PC-3 (cell line): ENCODE measurements around the gene TIAM1. TPM values are rescaled to one million over a fixed set of nuclear protein-coding genes. Genes with fewer than 3 reads are reported as not detected.

Experiments
- ATAC-seq: fragments of 200-7000 bp; cut with Tn5 transposase; 2 replicates; pipeline ENCODE4 v1.9.1; 2020; ENCODE audit warnings: mild to moderate bottlenecking, moderate library complexity
- BruUV-seq: library from RNA; stranded (reverse); fragments of 400-500 nt; replicated peaks from 2 replicates; lab custom pipeline; 2021; lab: Mats Ljungman, UMichigan
- CTCF ChIA-PET: fragments of 300-600 bp; sonication (Branson Sonifier 250); formaldehyde crosslinking; loops from one replicate; lab custom pipeline; 2022; ENCODE audit warnings: antibody characterized with exemption; lab: Charles Lee
- POLR2A ChIA-PET: fragments of 300-600 bp; sonication (Branson Sonifier 250); formaldehyde crosslinking; loops from one replicate; lab custom pipeline; 2022; ENCODE audit warnings: antibody characterized with exemption; ENCODE audit not compliant: unreplicated experiment; lab: Charles Lee
- DNase-seq: peaks from one replicate; pipeline ENCODE4 v3.0.0-alpha.2; 2015
- H2AFZ ChIP-seq: fragments of 300-600 bp; sonication (generic); 2 replicates; pipeline ENCODE4 v1.6.0; 2016; ENCODE audit warnings: antibody characterized with exemption, low read length
- H3F3A ChIP-seq: fragments of 300-600 bp; sonication (generic); one replicate; pipeline ENCODE4 v1.6.0; 2017; ENCODE audit warnings: antibody characterized with exemption, low read length, control low read depth, mild to moderate bottlenecking; ENCODE audit not compliant: unreplicated experiment
- H3K27ac ChIP-seq: fragments of 300-600 bp; sonication (generic); 2 replicates; pipeline ENCODE4 v1.5.1; 2016; ENCODE audit warnings: mild to moderate bottlenecking, low read length
- H3K27me3 ChIP-seq: fragments of 300-600 bp; sonication (generic); 2 replicates; pipeline ENCODE4 v1.6.1; 2016; ENCODE audit warnings: low read length, mixed read lengths
- H3K36me3 ChIP-seq: fragments of 300-600 bp; sonication (generic); 2 replicates; pipeline ENCODE4 v1.6.1; 2016; ENCODE audit warnings: low read depth, mixed run types, low read length, mixed read lengths
- H3K4me1 ChIP-seq: fragments of 300-600 bp; sonication (generic); 2 replicates; pipeline ENCODE4 v1.5.1; 2016; ENCODE audit warnings: low read length; ENCODE audit not compliant: insufficient read depth
- H3K4me2 ChIP-seq: fragments of 300-600 bp; sonication (generic); 2 replicates; pipeline ENCODE4 v1.6.0; 2016; ENCODE audit warnings: low read length
- H3K4me3 ChIP-seq: fragments of 300-600 bp; sonication (generic); 2 replicates; pipeline ENCODE4 v1.5.1; 2016; ENCODE audit warnings: mild to moderate bottlenecking, low read length, mixed read lengths
- H3K79me2 ChIP-seq: fragments of 300-600 bp; sonication (generic); 2 replicates; pipeline ENCODE4 v1.6.1; 2017; ENCODE audit warnings: low read length, mixed read lengths
- H3K9ac ChIP-seq: fragments of 300-600 bp; sonication (generic); 2 replicates; pipeline ENCODE4 v1.6.0; 2016; ENCODE audit warnings: mild to moderate bottlenecking, low read length
- H3K9me2 ChIP-seq: fragments of 300-600 bp; sonication (generic); replicated peaks from 2 replicates; pipeline ENCODE4 v1.6.1; 2016; ENCODE audit warnings: mixed run types, low read length, mixed read lengths
- H3K9me3 ChIP-seq: fragments of 300-600 bp; sonication (generic); 2 replicates; pipeline ENCODE4 v1.6.1; 2016; ENCODE audit warnings: low read length, mixed read lengths
- H4K20me1 ChIP-seq: fragments of 300-600 bp; sonication (generic); 2 replicates; pipeline ENCODE4 v1.6.1; 2016; ENCODE audit warnings: low read length, mixed read lengths
- EZH2 ChIP-seq: fragments of 300-600 bp; sonication (generic); IDR thresholded peaks from one replicate; pipeline ENCODE4 v1.6.1; 2017; ENCODE audit warnings: antibody characterized with exemption, mild to moderate bottlenecking, low read length; ENCODE audit not compliant: unreplicated experiment
- EZH2phosphoT487 ChIP-seq: fragments of 300-600 bp; sonication (generic); IDR thresholded peaks from 2 replicates; pipeline ENCODE4 v1.6.1; 2018; ENCODE audit warnings: mild to moderate bottlenecking, antibody characterized with exemption, low read length, borderline replicate concordance
- intact Hi-C: fragments of 100-400 bp; cut with micrococcal nuclease; formaldehyde crosslinking; loops from 2 replicates; pipeline ENCODE4 v1.9.0; 2023
- total RNA-seq: library from RNA; depleted of rRNA; stranded (reverse); fragments of >200 nt; gene quantifications from 2 replicates; pipeline ENCODE4 v1.2.3, GENCODE V29; 2014
- TF ChIP-seq, protein P1 (sequence below): fragments of 300-600 bp; sonication (generic); conservative IDR thresholded peaks from 2 replicates; pipeline ENCODE4 v1.5.1; 2017; ENCODE audit warnings: antibody characterized with exemption, low read depth, mild to moderate bottlenecking, low read length

Gene TIAM1
- total RNA-seq, 1 experiment from 2014 or later, result 19.1 TPM

DNA sequence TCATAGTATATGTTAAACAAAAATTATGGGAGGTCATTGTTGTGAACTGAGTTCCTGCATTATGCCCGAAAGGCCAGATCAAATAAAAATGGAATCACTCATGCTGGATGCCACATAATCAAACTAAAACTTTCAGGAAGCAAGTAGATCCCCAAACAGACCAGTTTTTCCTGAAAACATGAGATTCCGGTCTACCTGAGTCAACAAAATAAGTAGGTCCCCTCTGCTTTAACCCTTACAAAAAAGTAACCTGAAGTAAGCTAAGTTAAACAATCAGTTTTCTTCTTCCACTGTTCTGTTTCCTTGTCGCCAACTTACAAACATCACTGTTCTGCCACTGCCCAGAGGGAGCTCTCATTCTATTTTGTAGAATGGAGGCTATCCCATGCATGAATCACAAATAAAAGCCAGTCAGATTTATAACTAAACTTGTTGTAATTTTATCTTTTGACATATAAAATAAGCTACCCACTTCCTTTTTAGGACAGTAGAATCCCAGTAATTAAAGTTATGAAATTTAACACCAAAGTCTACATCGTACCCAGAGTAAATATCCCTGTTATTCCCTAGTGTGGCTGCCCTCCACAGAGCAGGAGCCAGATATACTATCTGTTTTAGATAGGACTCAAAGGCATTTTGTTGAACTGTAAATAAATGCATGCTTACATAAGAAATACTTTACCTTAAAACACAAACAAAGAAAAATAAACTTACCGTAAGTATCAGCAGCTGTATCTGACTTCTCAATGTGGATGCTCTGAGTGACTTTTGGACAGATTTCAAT lies 149.4 kb downstream of the TIAM1 start:
- DNase-seq (peak; percentile 59), ATAC-seq (peak; percentile 82)
- Histone ChIP-seq H3K4me3 (no peak overlapping the region), H3K4me1 (peaks cover 23% of the 10 kb centered on the region), H3K9me2 (no peaks in the 10 kb centered on the region), H4K20me1 (no peaks in the 10 kb centered on the region), H3K9me3 (no peaks in the 10 kb centered on the region), H3K27ac (no peak overlapping the region), H3K27me3 (no peaks in the 10 kb centered on the region), H3K79me2 (no peaks in the 10 kb centered on the region), H2AFZ (no peak overlapping the region), H3K9ac (no peak overlapping the region), H3K36me3 (no peaks in the 10 kb centered on the region), H3K4me2 (peak overlapping the region; percentile 8; the same call in 1 of the 2 replicates), H3F3A (no peaks in the 10 kb centered on the region)
- BruUV-seq, result no TSS peak
- TF ChIP-seq EZH2phosphoT487 (no peak), EZH2 (no peak)
- TF ChIP-seq, protein P1, sequence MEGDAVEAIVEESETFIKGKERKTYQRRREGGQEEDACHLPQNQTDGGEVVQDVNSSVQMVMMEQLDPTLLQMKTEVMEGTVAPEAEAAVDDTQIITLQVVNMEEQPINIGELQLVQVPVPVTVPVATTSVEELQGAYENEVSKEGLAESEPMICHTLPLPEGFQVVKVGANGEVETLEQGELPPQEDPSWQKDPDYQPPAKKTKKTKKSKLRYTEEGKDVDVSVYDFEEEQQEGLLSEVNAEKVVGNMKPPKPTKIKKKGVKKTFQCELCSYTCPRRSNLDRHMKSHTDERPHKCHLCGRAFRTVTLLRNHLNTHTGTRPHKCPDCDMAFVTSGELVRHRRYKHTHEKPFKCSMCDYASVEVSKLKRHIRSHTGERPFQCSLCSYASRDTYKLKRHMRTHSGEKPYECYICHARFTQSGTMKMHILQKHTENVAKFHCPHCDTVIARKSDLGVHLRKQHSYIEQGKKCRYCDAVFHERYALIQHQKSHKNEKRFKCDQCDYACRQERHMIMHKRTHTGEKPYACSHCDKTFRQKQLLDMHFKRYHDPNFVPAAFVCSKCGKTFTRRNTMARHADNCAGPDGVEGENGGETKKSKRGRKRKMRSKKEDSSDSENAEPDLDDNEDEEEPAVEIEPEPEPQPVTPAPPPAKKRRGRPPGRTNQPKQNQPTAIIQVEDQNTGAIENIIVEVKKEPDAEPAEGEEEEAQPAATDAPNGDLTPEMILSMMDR, result no peak
- intact Hi-C loops, result no loop called here
- ChIA-PET POLR2A (interaction anchor here (0.5 kb wide), 1 partner anchor 403 kb away, joined by 4 read pairs; no protein-coding TSS in a partner anchor), CTCF (interaction anchor here (0.5 to 1.1 kb wide), 6 partner anchors 28 to 389 kb away, joined by 3 to 7 read pairs (median 3); no protein-coding TSS in a partner anchor)

DNA sequence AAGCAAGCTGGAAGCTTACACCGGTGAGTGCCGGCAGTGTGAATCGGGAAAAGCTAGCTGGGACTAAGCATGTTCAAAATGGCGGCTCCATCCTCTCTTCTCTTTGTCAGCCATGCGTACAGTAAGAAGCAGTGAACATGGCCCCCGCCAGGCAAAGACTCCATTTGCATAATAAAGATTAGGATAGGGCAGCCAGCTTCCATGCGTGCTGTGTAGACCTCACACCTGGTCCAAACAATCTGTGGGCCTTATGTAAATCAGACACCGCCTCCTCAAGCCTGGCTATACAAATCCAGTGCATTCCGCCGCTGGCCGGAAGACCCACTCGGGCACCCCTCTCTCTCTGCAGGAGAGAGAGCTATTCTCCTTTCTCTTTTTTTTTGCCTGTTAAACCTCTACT lies 150.3 kb downstream of the TIAM1 start:
- DNase-seq, result no peak
- Histone ChIP-seq H3K4me3 (no peak overlapping the region), H3K4me2 (no peak overlapping the region), H4K20me1 (no peaks in the 10 kb centered on the region), H3K9ac (no peak overlapping the region), H3K9me3 (no peaks in the 10 kb centered on the region), H3K27ac (no peak overlapping the region), H3K4me1 (peaks cover 23% of the 10 kb centered on the region), H3K36me3 (no peaks in the 10 kb centered on the region), H3F3A (no peaks in the 10 kb centered on the region), H3K27me3 (no peaks in the 10 kb centered on the region), H2AFZ (no peak overlapping the region), H3K79me2 (no peaks in the 10 kb centered on the region), H3K9me2 (no peaks in the 10 kb centered on the region)
- intact Hi-C loops, result no loop called here
- ChIA-PET POLR2A (no interaction called here), CTCF (no interaction called here)
- no peak for ATAC-seq
- no peak for TF ChIP-seq EZH2phosphoT487
- no peak for TF ChIP-seq EZH2
- TF ChIP-seq, protein P1, result no peak
- no TSS peak for BruUV-seq

DNA sequence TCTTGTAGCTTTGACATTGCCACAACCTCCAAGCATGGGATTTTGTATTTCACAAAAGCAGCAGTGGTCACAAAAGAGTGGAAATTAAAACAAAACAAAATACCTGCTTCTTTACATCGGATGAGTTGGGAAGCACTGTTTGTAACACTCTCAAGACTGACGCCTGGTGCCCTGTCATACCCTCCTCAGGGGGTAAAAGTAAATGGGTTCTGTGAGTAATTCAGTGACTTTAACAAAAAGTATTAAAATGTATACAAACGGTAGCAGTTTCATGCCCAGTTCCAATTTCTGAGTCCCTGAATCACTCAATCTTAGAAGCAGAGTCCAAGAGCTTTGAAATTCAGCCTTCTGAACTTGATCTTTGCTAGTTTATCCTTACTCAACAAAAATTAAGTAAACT lies 152.5 kb downstream of the TIAM1 start:
- Histone ChIP-seq H3K27ac (no peak overlapping the region), H3K9me3 (no peaks in the 10 kb centered on the region), H3K4me3 (no peak overlapping the region), H3K36me3 (no peaks in the 10 kb centered on the region), H3K9ac (no peak overlapping the region), H3K4me1 (peaks cover 20% of the 10 kb centered on the region), H2AFZ (no peak overlapping the region), H3F3A (no peaks in the 10 kb centered on the region), H4K20me1 (no peaks in the 10 kb centered on the region), H3K79me2 (no peaks in the 10 kb centered on the region), H3K4me2 (no peak overlapping the region), H3K27me3 (no peaks in the 10 kb centered on the region), H3K9me2 (no peaks in the 10 kb centered on the region)
- intact Hi-C loops, result no loop called here
- no peak for TF ChIP-seq EZH2
- no peak for TF ChIP-seq EZH2phosphoT487
- TF ChIP-seq, protein P1, result no peak
- DNase-seq, result no peak
- ChIA-PET CTCF (no interaction called here), POLR2A (no interaction called here)
- ATAC-seq, result no peak
- no TSS peak for BruUV-seq
